OCI-LY1 (cell line): ENCODE results near the gene NLRP1.

ENCODE experiments used
- H2AFZ ChIP-seq: fragments of 200-600 bp; sonication (generic), shearing (Covaris generic); 2 replicates; pipeline ENCODE4 v1.6.0; 2014; ENCODE audit warnings: antibody characterized with exemption, mild to moderate bottlenecking, low read length
- H3F3A ChIP-seq: fragments of 200-600 bp; sonication (generic), shearing (Covaris generic); 2 replicates; pipeline ENCODE4 v1.6.0; 2014; ENCODE audit warnings: mild to moderate bottlenecking, antibody characterized with exemption, low read length, moderate library complexity; ENCODE audit not compliant: insufficient read depth
- H3K27ac ChIP-seq: fragments of 200-600 bp; sonication (generic); 2 replicates; pipeline ENCODE4 v1.5.1; 2014; ENCODE audit warnings: low read length, mixed run types, mild to moderate bottlenecking, low read depth; ENCODE audit not compliant: poor library complexity, severe bottlenecking
- H3K27me3 ChIP-seq: fragments of 200-600 bp; sonication (generic); 2 replicates; pipeline ENCODE4 v1.6.0; 2014; ENCODE audit warnings: antibody characterized with exemption, mild to moderate bottlenecking, low read length, moderate library complexity; ENCODE audit not compliant: insufficient read depth
- H3K36me3 ChIP-seq: fragments of 200-600 bp; sonication (generic); 2 replicates; pipeline ENCODE4 v1.6.1; 2014; ENCODE audit warnings: mild to moderate bottlenecking, antibody characterized with exemption, low read length, moderate library complexity, mixed read lengths; ENCODE audit not compliant: insufficient read depth
- H3K4me1 ChIP-seq: fragments of 200-600 bp; sonication (generic); 2 replicates; pipeline ENCODE4 v1.5.1; 2014; ENCODE audit warnings: mild to moderate bottlenecking, low read length, moderate library complexity; ENCODE audit not compliant: insufficient read depth, severe bottlenecking
- H3K4me2 ChIP-seq: fragments of 200-600 bp; sonication (generic), shearing (Covaris generic); 2 replicates; pipeline ENCODE4 v1.6.1; 2014; ENCODE audit warnings: low read length
- H3K4me3 ChIP-seq: fragments of 200-600 bp; sonication (generic); 2 replicates; pipeline ENCODE4 v1.5.1; 2014; ENCODE audit warnings: low read length, low read depth, mild to moderate bottlenecking, mixed read lengths; ENCODE audit not compliant: poor library complexity, severe bottlenecking
- H3K79me2 ChIP-seq: fragments of 200-600 bp; shearing (Covaris generic); 2 replicates; pipeline ENCODE4 v1.6.1; 2016; ENCODE audit warnings: mixed run types, low read length, mixed read lengths; ENCODE audit not compliant: insufficient read depth
- H3K9ac ChIP-seq: fragments of 200-600 bp; sonication (generic), shearing (Covaris generic); 2 replicates; pipeline ENCODE4 v1.6.1; 2014; ENCODE audit warnings: mild to moderate bottlenecking, low read length, mixed read lengths
- H3K9me2 ChIP-seq: fragments of 200-600 bp; sonication (generic), shearing (Covaris generic); 2 replicates; pipeline ENCODE4 v1.6.1; 2014; ENCODE audit warnings: low read depth, mild to moderate bottlenecking, low read length, mixed read lengths
- H3K9me3 ChIP-seq: fragments of 200-600 bp; shearing (Covaris generic); 2 replicates; pipeline ENCODE4 v1.6.1; 2014; ENCODE audit warnings: low read length, mixed read lengths
- H4K20me1 ChIP-seq: fragments of 200-600 bp; sonication (generic), shearing (Covaris generic); 2 replicates; pipeline ENCODE4 v1.6.0; 2016; ENCODE audit warnings: mild to moderate bottlenecking, low read length; ENCODE audit not compliant: insufficient read depth
- CTCF ChIP-seq: fragments of 200-600 bp; sonication (generic), shearing (Covaris generic); IDR thresholded peaks from 2 replicates; pipeline ENCODE4 v1.5.1; 2017; ENCODE audit warnings: mild to moderate bottlenecking, antibody characterized with exemption, low read length, moderate library complexity, mixed read lengths
- EZH2 ChIP-seq: fragments of 200-600 bp; sonication (generic), shearing (Covaris generic); IDR thresholded peaks from 2 replicates; pipeline ENCODE4 v1.8.0; 2017; ENCODE audit warnings: borderline replicate concordance, mixed run types, mild to moderate bottlenecking, antibody characterized with exemption, low read length, moderate library complexity, mixed read lengths

The NLRP1 gene

GRCh38 chr17:5571281-5571680, 13.0 kb downstream of the NLRP1 start:
- H3K9ac ChIP-seq, result no peak overlapping the region
- H3K27ac ChIP-seq, result no peak overlapping the region
- H2AFZ ChIP-seq, result no peak overlapping the region
- no peaks in the 10 kb centered on the region for H3K27me3 ChIP-seq
- H3K9me2 ChIP-seq, result no peaks in the 10 kb centered on the region
- no peaks in the 10 kb centered on the region for H3K4me1 ChIP-seq
- H3K4me3 ChIP-seq, result no peak overlapping the region
- H3K4me2 ChIP-seq, result no peak overlapping the region
- no peaks in the 10 kb centered on the region for H3K79me2 ChIP-seq
- H3K9me3 ChIP-seq, result no peaks in the 10 kb centered on the region
- no peaks in the 10 kb centered on the region for H3F3A ChIP-seq
- TF ChIP-seq EZH2 (no peak), CTCF (no peak)
- no peaks in the 10 kb centered on the region for H4K20me1 ChIP-seq
- H3K36me3 ChIP-seq, result peaks cover 23% of the 10 kb centered on the region

DNA sequence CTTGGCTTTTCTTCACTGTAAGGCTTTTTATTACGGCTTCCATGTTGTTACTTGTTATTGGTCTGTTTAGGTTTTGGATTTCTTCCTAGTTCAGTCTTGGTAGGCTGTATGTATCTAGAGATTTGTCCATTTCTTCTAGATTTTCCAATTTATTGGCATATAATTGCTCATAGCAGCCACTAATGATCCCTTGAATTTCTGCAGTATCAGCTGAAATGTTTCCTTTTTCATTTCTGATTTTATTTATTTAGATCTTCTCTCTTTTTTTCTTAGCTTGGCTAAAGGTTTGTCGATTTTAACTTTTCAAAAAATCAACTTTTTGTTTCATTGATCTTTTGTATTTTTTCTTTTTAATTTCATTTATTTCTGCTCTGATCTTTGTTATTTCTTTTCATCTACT, 18.5 kb downstream of the NLRP1 start:
- H3K4me3 ChIP-seq, result no peak overlapping the region
- H3K36me3 ChIP-seq, result peaks cover 8% of the 10 kb centered on the region
- no peak overlapping the region for H3K27ac ChIP-seq
- H3K27me3 ChIP-seq, result no peaks in the 10 kb centered on the region
- no peak overlapping the region for H2AFZ ChIP-seq
- H3K9me3 ChIP-seq, result no peaks in the 10 kb centered on the region
- H3F3A ChIP-seq, result no peaks in the 10 kb centered on the region
- TF ChIP-seq EZH2 (no peak), CTCF (no peak)
- H3K9ac ChIP-seq, result no peak overlapping the region
- no peak overlapping the region for H3K4me2 ChIP-seq
- H3K79me2 ChIP-seq, result no peaks in the 10 kb centered on the region
- H4K20me1 ChIP-seq, result no peaks in the 10 kb centered on the region
- H3K9me2 ChIP-seq, result no peaks in the 10 kb centered on the region
- no peaks in the 10 kb centered on the region for H3K4me1 ChIP-seq

GRCh38 chr17:5563456-5563855, 20.9 kb downstream of the NLRP1 start:
- no peaks in the 10 kb centered on the region for H4K20me1 ChIP-seq
- peaks cover 19% of the 10 kb centered on the region; the same call in 1 of the 2 replicates for H3K36me3 ChIP-seq
- no peak overlapping the region for H3K27ac ChIP-seq
- no peak overlapping the region for H3K4me2 ChIP-seq
- no peak overlapping the region for H2AFZ ChIP-seq
- no peak overlapping the region for H3K9ac ChIP-seq
- H3K79me2 ChIP-seq, result no peaks in the 10 kb centered on the region
- no peak for TF ChIP-seq EZH2
- no peak for TF ChIP-seq CTCF
- H3K4me3 ChIP-seq, result no peak overlapping the region
- H3K9me3 ChIP-seq, result no peaks in the 10 kb centered on the region
- no peaks in the 10 kb centered on the region for H3K4me1 ChIP-seq
- H3K27me3 ChIP-seq, result no peaks in the 10 kb centered on the region
- H3K9me2 ChIP-seq, result no peaks in the 10 kb centered on the region
- no peaks in the 10 kb centered on the region for H3F3A ChIP-seq
